Activated naive CD8-positive, alpha-beta T cell treated with anti-CD3 and anti-CD28 coated beads, Interleukin-2, amount 50 U/mL, for 16 hours (primary cell): Measurements from ENCODE around the gene DNAJC13.
"Not testable (repeated sequence)": the region's sequence is repeated elsewhere in the genome, so short reads cannot be mapped to it uniquely, and the experiment has no call there.

ENCODE experiments used
- DNase-seq: peaks from one replicate; pipeline ENCODE4 v3.0.0-alpha.2; 2020; ENCODE audit warnings: low read depth, low spot score

Gene DNAJC13

DNA sequence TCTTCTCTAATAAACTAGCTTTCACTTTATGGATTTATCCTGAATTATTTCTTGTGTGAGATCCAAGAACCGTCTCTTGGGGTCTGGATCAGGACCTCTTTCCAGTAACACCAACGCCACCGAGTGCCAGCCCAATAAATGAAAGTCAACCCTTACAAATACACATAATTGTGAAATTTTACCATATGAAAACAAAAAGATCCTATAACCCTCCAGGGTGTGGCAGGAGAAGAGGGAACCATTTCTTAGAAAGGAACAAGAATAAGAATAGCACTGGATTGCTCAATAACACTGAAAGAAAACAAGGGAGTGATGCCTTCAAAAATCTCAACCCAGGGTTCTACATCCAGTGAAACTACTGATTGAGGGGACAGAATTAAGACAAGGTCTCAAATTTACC, 128.2 kb downstream of the DNAJC13 start:
- DNase-seq, result no peak

DNA sequence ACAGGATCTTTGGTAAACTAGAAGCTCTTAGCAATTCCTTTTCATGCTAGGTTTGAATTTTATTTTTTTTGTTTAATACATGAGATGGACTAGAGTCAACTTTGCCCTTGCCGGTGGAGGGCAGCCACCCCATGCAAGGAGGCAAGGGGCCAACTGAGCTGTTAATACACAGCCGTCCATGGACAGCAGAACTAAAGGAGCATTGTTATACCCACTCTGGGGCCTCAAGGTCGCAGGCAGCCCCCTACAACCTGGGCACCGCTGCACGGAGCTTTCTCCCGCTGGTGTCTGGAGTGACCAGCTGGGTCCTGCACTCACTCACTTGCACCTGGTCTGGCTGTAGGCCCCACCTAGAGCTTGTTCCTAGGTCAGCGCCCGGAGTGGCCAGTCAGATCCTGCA, 131.9 kb downstream of the DNAJC13 start:
- DNase-seq, result no peak

DNA sequence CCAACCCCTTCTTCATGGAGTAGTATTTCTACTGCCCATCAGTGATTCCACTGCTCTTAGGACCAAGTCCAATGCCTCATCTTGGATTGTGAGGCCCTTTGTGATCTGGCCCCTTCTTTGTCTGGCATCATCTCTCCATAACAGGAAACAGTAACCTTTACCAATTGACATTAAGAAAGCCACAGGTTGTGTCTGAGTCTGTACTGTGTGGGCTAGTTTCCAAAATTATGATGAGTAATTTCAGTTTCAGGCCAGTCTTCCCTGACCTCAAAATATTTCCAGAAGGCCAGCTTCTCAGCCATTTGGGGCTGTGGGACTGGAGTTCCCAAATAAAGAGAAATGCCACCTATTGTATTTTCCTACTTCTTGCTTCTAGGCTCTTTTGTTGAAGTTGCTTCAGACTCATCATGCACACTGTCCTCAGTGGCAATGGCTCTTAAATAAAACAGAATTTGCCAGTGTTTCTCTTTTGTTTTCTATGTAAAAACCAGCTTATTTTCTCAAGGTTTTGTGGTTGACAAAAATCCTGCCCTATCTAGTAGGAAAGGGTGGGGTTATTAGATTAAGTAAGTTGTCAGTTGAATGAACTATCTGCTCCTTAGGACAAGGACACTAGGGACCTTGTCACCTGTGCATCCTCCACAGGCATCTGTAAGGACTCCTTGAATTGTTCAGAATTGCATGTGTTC, 132.7 kb downstream of the DNAJC13 start:
- DNase-seq, result no peak

GRCh38 chr3:132550579-132551305, 133.4 kb downstream of the DNAJC13 start:
- no peak for DNase-seq

- DNase-seq, result no peak
These were observed 136.5 kb downstream of the DNAJC13 start for GRCh38 chr3:132553826-132554225.

DNA sequence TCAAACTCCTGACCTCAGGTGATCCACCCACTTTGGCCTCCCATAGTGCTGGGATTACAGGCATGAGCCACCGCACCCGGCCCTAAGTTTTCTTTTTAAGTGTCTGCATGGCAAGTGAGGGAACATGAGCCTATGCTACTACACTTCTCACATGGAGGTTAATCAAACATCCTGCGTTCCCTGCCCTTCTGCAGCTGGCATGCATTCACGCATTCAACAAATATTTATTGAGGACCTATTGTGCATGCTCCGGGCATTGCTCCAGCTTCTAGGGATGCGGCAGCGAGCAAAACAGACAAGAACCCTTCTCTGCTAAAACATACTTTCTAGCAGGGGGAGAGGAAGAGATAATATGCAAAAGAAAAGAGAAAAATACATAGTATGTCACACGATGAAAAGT, 137.1 kb downstream of the DNAJC13 start:
- no peak for DNase-seq

- no peak for DNase-seq
These were observed 138.2 kb downstream of the DNAJC13 start for GRCh38 chr3:132555306-132556035.

GRCh38 chr3:132556036-132556386, 138.7 kb downstream of the DNAJC13 start:
- DNase-seq, result not testable (repeated sequence)

GRCh38 chr3:132556508-132557159, 139.3 kb downstream of the DNAJC13 start:
- DNase-seq, result no peak

DNA sequence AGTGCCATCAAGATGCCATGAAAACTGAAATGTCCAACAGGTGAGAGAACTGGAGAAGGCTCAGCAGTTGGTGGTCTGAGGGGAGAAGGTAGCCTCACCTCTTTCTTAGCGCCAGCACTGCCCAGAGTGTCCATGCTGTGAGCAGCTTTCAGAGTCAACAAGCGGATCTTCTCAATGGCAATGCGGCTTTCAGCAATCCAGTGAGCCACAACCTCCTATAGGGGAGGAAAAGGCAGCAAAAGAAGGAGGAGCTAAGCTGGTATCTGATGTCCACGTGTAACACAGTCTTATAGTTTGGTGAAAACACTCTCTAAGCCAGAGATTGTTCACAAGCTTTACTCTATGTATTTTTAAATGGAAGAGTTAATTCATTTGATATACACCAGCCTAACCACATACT, 143.7 kb downstream of the DNAJC13 start:
- no peak for DNase-seq

DNA sequence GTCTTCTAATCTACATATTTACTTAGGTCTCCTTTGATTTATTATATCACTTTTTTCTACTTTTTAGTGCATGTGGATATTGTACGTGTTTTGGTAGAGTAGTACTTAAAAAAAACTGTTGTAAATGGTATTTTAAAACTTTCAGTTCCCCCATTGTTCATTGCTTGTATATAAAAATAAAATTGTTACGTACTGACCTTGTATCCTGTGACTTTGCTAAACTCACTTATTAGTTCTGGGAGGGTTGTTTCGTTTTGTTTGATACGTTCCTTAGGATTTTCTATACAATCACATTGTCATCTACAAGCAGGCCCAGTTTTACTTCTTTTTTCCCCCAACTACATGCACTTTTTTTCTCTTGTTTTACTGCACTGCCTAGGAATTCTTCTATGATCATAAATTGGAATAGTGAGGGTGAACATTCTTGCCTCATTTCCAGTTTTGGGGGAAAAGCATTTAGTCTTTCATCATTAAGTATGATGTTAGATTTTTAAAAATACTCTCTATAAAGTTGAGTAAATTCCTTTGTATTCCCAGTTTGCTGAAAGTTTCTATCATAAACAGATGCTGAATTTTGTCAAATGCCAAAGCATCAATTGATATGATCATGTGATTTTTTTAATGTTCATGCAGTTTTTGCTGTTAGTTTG, 146.2 kb downstream of the DNAJC13 start:
- no peak for DNase-seq

GRCh38 chr3:132564070-132564465, 146.8 kb downstream of the DNAJC13 start:
- DNase-seq, result no peak

GRCh38 chr3:132568422-132568821, 151.1 kb downstream of the DNAJC13 start:
- no peak for DNase-seq

GRCh38 chr3:132569153-132569552, 151.9 kb downstream of the DNAJC13 start:
- no peak for DNase-seq

DNA sequence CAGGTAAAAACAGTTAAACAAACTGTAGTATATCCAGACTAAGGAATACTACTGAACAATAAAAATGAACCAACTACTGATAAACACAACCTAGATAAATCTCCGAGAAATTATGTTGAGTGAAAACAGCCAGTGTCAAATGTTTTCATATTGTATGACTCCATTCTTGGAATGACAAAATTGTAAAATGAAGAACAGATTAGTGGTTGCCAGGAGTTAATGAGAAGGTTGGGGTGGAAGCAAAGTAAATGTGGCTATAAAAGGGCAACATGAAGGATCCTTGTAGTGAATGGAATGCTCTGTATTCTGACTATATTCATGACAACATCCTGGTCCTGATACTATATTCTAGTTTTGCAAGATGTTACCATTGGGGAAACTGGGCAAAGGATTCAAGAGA, 152.3 kb downstream of the DNAJC13 start:
- no peak for DNase-seq

- DNase-seq, result no peak
These were observed 152.7 kb downstream of the DNAJC13 start for GRCh38 chr3:132570016-132570415.

- no peak for DNase-seq
These were observed 156.5 kb downstream of the DNAJC13 start for GRCh38 chr3:132573797-132574211.

GRCh38 chr3:132587401-132587800, 170.1 kb downstream of the DNAJC13 start:
- no peak for DNase-seq
